Activated CD4-positive, alpha-beta T cell treated with anti-CD3 and anti-CD28 coated beads, Interleukin-2, amount 10 ng/mL, durations not matched to agents 7 days and 5 days (primary cell): ENCODE data around the gene TAPBP. TPM values are rescaled to one million over a fixed set of nuclear protein-coding genes. Genes with fewer than 3 reads are reported as not detected.
"Not testable (repeated sequence)": the region's sequence is repeated elsewhere in the genome, so short reads cannot be mapped to it uniquely, and the experiment has no call there.

Source experiments
- CTCF ChIA-PET: fragments of 350-600 bp; sonication (Branson Sonifier 250); formaldehyde crosslinking; loops from one replicate; lab custom pipeline; 2021; ENCODE audit warnings: antibody characterized with exemption; lab: Charles Lee
- POLR2A ChIA-PET: fragments of 350-600 bp; sonication (Branson Sonifier 250); formaldehyde crosslinking; loops from one replicate; lab custom pipeline; 2021; ENCODE audit warnings: antibody characterized with exemption; lab: Charles Lee
- DNase-seq: peaks from one replicate; pipeline ENCODE4 v3.0.0-alpha.2; 2020
- H3K27ac Mint-ChIP-seq: one replicate; pipeline ENCODE4 v1.8.0; 2021; ENCODE audit warnings: mild to moderate bottlenecking, moderate library complexity, mixed read lengths
- H3K27me3 Mint-ChIP-seq: one replicate; pipeline ENCODE4 v1.8.0; 2021; ENCODE audit warnings: mixed read lengths
- H3K36me3 Mint-ChIP-seq: one replicate; pipeline ENCODE4 v1.8.0; 2021; ENCODE audit warnings: low read depth, mixed read lengths
- H3K4me1 Mint-ChIP-seq: one replicate; pipeline ENCODE4 v1.8.0; 2021; ENCODE audit warnings: mixed read lengths
- H3K4me3 Mint-ChIP-seq: one replicate; pipeline ENCODE4 v1.8.0; 2021; ENCODE audit warnings: mild to moderate bottlenecking, moderate library complexity, mixed read lengths
- H3K9me3 Mint-ChIP-seq: one replicate; pipeline ENCODE4 v1.8.0; 2021; ENCODE audit warnings: mixed read lengths
- total RNA-seq, 2 experiments: library from RNA; stranded (reverse); gene quantifications; one replicate each; pipeline ENCODE4 v1.2.3, GENCODE V29; 2021

Gene TAPBP
- 100 to 1,000 TPM; 246 to 263 TPM for total RNA-seq

GRCh38 chr6:33313709-33314514 lies at the start of gene TAPBP:
Gene TAPBP (minus strand): TSS chr6:33314078. CDS start chr6:33314041, 37 bp downstream.
- Mint-ChIP-seq H3K36me3 (peaks cover 45% of the 10 kb centered on the region), H3K4me3 (peak within 1 kb of the TSS; percentile 99), H3K4me1 (peaks cover 57% of the 10 kb centered on the region), H3K27me3 (no peaks in the 10 kb centered on the region), H3K9me3 (no peaks in the 10 kb centered on the region), H3K27ac (peak within 1 kb of the TSS; percentile 96)
- ChIA-PET POLR2A (no interaction called here), CTCF (interaction anchor here (0.6 kb wide), 1 partner anchor 132 kb away, joined by 3 read pairs; no protein-coding TSS in a partner anchor)
- DNase-seq = peak; percentile 90

GRCh38 chr6:33363486-33363885 lies 49.6 kb upstream of the TAPBP start:
- H3K9me3 Mint-ChIP-seq, H3K36me3 Mint-ChIP-seq, POLR2A ChIA-PET, H3K27ac Mint-ChIP-seq, H3K4me3 Mint-ChIP-seq, H3K4me1 Mint-ChIP-seq, DNase-seq: not testable (repeated sequence)
- CTCF ChIA-PET = interaction anchor here (0.8 to 2.1 kb wide), 3 partner anchors 16 to 27 kb away, joined by 3 to 11 read pairs (median 4); no protein-coding TSS in a partner anchor
- H3K27me3 Mint-ChIP-seq = peaks cover 16% of the 10 kb centered on the region

GRCh38 chr6:33359331-33359730 lies 45.5 kb upstream of the TAPBP start:
- ChIA-PET CTCF (interaction anchor here (0.6 to 0.7 kb wide), 3 partner anchors 22 to 274 kb away, joined by 3 to 4 read pairs (median 3); no protein-coding TSS in a partner anchor), POLR2A (no interaction called here)
- H3K9me3 Mint-ChIP-seq = no peaks in the 10 kb centered on the region
- peaks cover under 1% of the 10 kb centered on the region for H3K4me1 Mint-ChIP-seq
- no peak overlapping the region for H3K27ac Mint-ChIP-seq
- no peaks in the 10 kb centered on the region for H3K36me3 Mint-ChIP-seq
- DNase-seq = no peak
- peaks cover 16% of the 10 kb centered on the region for H3K27me3 Mint-ChIP-seq
- no peak overlapping the region for H3K4me3 Mint-ChIP-seq

- POLR2A ChIA-PET, H3K9me3 Mint-ChIP-seq, H3K36me3 Mint-ChIP-seq, H3K27ac Mint-ChIP-seq, DNase-seq, H3K4me1 Mint-ChIP-seq, H3K4me3 Mint-ChIP-seq: not testable (repeated sequence)
- CTCF ChIA-PET = interaction anchor here (0.7 to 1.4 kb wide), 2 partner anchors 17 to 78 kb away, joined by 3 read pairs; no protein-coding TSS in a partner anchor
- H3K27me3 Mint-ChIP-seq = peaks cover 21% of the 10 kb centered on the region
Measured at GRCh38 chr6:33357160-33357871, 43.4 kb upstream of the TAPBP start.

GRCh38 chr6:33356295-33356694 lies 42.4 kb upstream of the TAPBP start:
- H3K4me3 Mint-ChIP-seq = no peak overlapping the region
- no peak overlapping the region for H3K27ac Mint-ChIP-seq
- H3K9me3 Mint-ChIP-seq = no peaks in the 10 kb centered on the region
- CTCF ChIA-PET = interaction anchor here (0.6 to 1.5 kb wide), 3 partner anchors 11 to 32 kb away, joined by 3 to 5 read pairs (median 4); no protein-coding TSS in a partner anchor
- H3K36me3 Mint-ChIP-seq = no peaks in the 10 kb centered on the region
- no peak for DNase-seq
- no peaks in the 10 kb centered on the region for H3K4me1 Mint-ChIP-seq
- POLR2A ChIA-PET = no interaction called here
- H3K27me3 Mint-ChIP-seq = peaks cover 21% of the 10 kb centered on the region

GRCh38 chr6:33355860-33356259 lies 42.0 kb upstream of the TAPBP start:
- H3K4me3 Mint-ChIP-seq, H3K27ac Mint-ChIP-seq, H3K9me3 Mint-ChIP-seq, DNase-seq, H3K36me3 Mint-ChIP-seq, POLR2A ChIA-PET, H3K4me1 Mint-ChIP-seq: not testable (repeated sequence)
- H3K27me3 Mint-ChIP-seq = peaks cover 20% of the 10 kb centered on the region
- CTCF ChIA-PET = interaction anchor here (1.4 to 1.5 kb wide), 2 partner anchors 11 to 18 kb away, joined by 3 to 4 read pairs; no protein-coding TSS in a partner anchor

- Mint-ChIP-seq H3K27me3 (peaks cover 5% of the 10 kb centered on the region), H3K4me1 (peaks cover 43% of the 10 kb centered on the region), H3K4me3 (no peak overlapping the region), H3K9me3 (no peaks in the 10 kb centered on the region), H3K27ac (peak overlapping the region; percentile 27), H3K36me3 (no peaks in the 10 kb centered on the region)
- ChIA-PET CTCF (interaction anchor here (1.3 kb wide), 1 partner anchor 15 kb away, joined by 3 read pairs; no protein-coding TSS in a partner anchor), POLR2A (interaction anchor here (0.7 kb wide), 1 partner anchor 25 kb away, joined by 3 read pairs; no protein-coding TSS in a partner anchor)
- DNase-seq = no peak
Measured at GRCh38 chr6:33347816-33348215, 33.9 kb upstream of the TAPBP start.

GRCh38 chr6:33346972-33347371 lies 33.1 kb upstream of the TAPBP start:
- not testable (repeated sequence) for H3K27me3 Mint-ChIP-seq, H3K4me3 Mint-ChIP-seq, DNase-seq, H3K9me3 Mint-ChIP-seq, H3K36me3 Mint-ChIP-seq
- peak overlapping the region; percentile 60 for H3K27ac Mint-ChIP-seq
- peaks cover 43% of the 10 kb centered on the region for H3K4me1 Mint-ChIP-seq
- ChIA-PET CTCF (interaction anchor here (1.3 to 1.5 kb wide), 2 partner anchors 16 to 118 kb away, joined by 3 to 4 read pairs; no protein-coding TSS in a partner anchor), POLR2A (interaction anchor here (0.7 kb wide), 1 partner anchor 24 kb away, joined by 3 read pairs; no protein-coding TSS in a partner anchor)

- DNase-seq = peak; percentile 82
- H3K27ac Mint-ChIP-seq = peak overlapping the region; percentile 94
- H3K27me3 Mint-ChIP-seq = no peaks in the 10 kb centered on the region
- ChIA-PET CTCF (interaction anchor here (0.7 to 2.0 kb wide), 21 partner anchors 10 to 225 kb away, joined by 3 to 11 read pairs (median 3); partner anchors contain the start of genes B3GALT4 and ZBTB22), POLR2A (interaction anchor here (0.6 kb wide), 2 partner anchors 56 to 68 kb away, joined by 3 read pairs; partner anchors contain the start of genes B3GALT4 and WDR46)
- H3K4me3 Mint-ChIP-seq = peak overlapping the region; percentile 69
- no peaks in the 10 kb centered on the region for H3K36me3 Mint-ChIP-seq
- peaks cover 47% of the 10 kb centered on the region for H3K4me1 Mint-ChIP-seq
- no peaks in the 10 kb centered on the region for H3K9me3 Mint-ChIP-seq
Measured at GRCh38 chr6:33344701-33345697, 31.1 kb upstream of the TAPBP start.

- Mint-ChIP-seq H3K27ac (peak overlapping the region; percentile 94), H3K9me3 (no peaks in the 10 kb centered on the region), H3K27me3 (no peaks in the 10 kb centered on the region), H3K4me3 (peak overlapping the region; percentile 69), H3K36me3 (no peaks in the 10 kb centered on the region), H3K4me1 (peaks cover 52% of the 10 kb centered on the region)
- DNase-seq = peak; percentile 80
- ChIA-PET POLR2A (interaction anchor here (0.6 to 0.8 kb wide), 3 partner anchors 30 to 66 kb away, joined by 3 to 7 read pairs (median 3); partner anchors contain the start of gene WDR46), CTCF (interaction anchor here (0.6 to 1.6 kb wide), 15 partner anchors 9 to 363 kb away, joined by 3 to 4 read pairs (median 3); partner anchors contain the start of gene ZBTB22)
Measured at GRCh38 chr6:33343953-33344611, 30.2 kb upstream of the TAPBP start.

GRCh38 chr6:33343606-33343952 lies 29.7 kb upstream of the TAPBP start:
- POLR2A ChIA-PET = interaction anchor here (0.7 to 0.8 kb wide), 2 partner anchors 31 to 66 kb away, joined by 3 to 7 read pairs; no protein-coding TSS in a partner anchor
- not testable (repeated sequence) for H3K36me3 Mint-ChIP-seq, H3K27me3 Mint-ChIP-seq, DNase-seq, H3K9me3 Mint-ChIP-seq
- H3K4me3 Mint-ChIP-seq = peak overlapping the region; percentile 69
- peak overlapping the region; percentile 94 for H3K27ac Mint-ChIP-seq
- peaks cover 54% of the 10 kb centered on the region for H3K4me1 Mint-ChIP-seq
- CTCF ChIA-PET = interaction anchor here (0.5 to 1.6 kb wide), 8 partner anchors 8 to 363 kb away, joined by 3 to 4 read pairs (median 3); partner anchors contain the start of gene ZBTB22
